HepG2 (cell line): ENCODE measurements around the gene ADGRL1. TPM values are rescaled to one million over a fixed set of nuclear protein-coding genes. Genes with fewer than 3 reads are reported as not detected.
A peak's percentile ranks its signal among the peaks of the same experiment; 100 is the strongest.

ENCODE experiments used
- ATAC-seq: fragments of 200-7000 bp; cut with Tn5 transposase; 3 replicates; pipeline ENCODE4 v1.9.1; 2020; ENCODE audit warnings: mild to moderate bottlenecking, moderate library complexity
- BruUV-seq: library from RNA; stranded (reverse); fragments of 400-500 nt; replicated peaks from 2 replicates; lab custom pipeline; 2021; lab: Mats Ljungman, UMichigan
- CTCF ChIA-PET: fragments of 300-600 bp; formaldehyde crosslinking; extraction: SDS; loops from one replicate; lab custom pipeline; 2021; ENCODE audit warnings: low total read pairs, inconsistent platforms, low intra/inter-chr PET ratio; lab: Yijun Ruan, JAX
- POLR2A ChIA-PET: fragments of 350-600 bp; sonication (Branson Sonifier 250); formaldehyde crosslinking; loops from one replicate; lab custom pipeline; 2020; ENCODE audit warnings: antibody characterized with exemption, inconsistent platforms; lab: Yijun Ruan, JAX
- DNase-seq: peaks from one replicate; pipeline ENCODE4 v3.0.0-alpha.2; 2015; ENCODE audit warnings: low spot score
- FAIRE-seq: peaks from 3 replicates; lab custom pipeline; 2011; peaks lifted over from hg19 to GRCh38; lab: Jason Lieb, UNC
- H2AFZ ChIP-seq: one replicate; pipeline ENCODE4 v1.6.1; 2011; ENCODE audit warnings: low read length, inconsistent platforms
- H3K27ac ChIP-seq: fragments of 300-600 bp; 3 replicates; pipeline ENCODE4 v1.8.0; 2011; ENCODE audit warnings: mixed run types, mild to moderate bottlenecking, mixed read lengths, low read length, inconsistent platforms; ENCODE audit not compliant: insufficient read depth; ENCODE audit errors: extremely low read length
- H3K27me3 ChIP-seq, 2 experiments: fragments of 200-600 bp in 1 of 2; 2 replicates in 1 of 2; 3 replicates in 1 of 2; pipeline versions ENCODE4 v1.6.0 to v1.8.0; 2011; ENCODE audit warnings: low read length in 2 of 2, mild to moderate bottlenecking in 2 of 2, moderate library complexity in 2 of 2, inconsistent platforms in 1 of 2; ENCODE audit not compliant: insufficient read depth in 2 of 2, control insufficient read depth in 1 of 2
- H3K36me3 ChIP-seq, 2 experiments: fragments of 200-600 bp in 1 of 2; replicated peaks in 1 of 2; 2 replicates in 1 of 2; 3 replicates in 1 of 2; pipeline versions ENCODE4 v1.5.1 to v1.8.0; 2011; ENCODE audit warnings: low read length in 2 of 2, inconsistent platforms in 1 of 2; ENCODE audit not compliant: insufficient read depth in 2 of 2, control insufficient read depth in 1 of 2
- H3K4me1 ChIP-seq: 2 replicates; pipeline ENCODE4 v1.5.1; 2012; ENCODE audit warnings: low read length, inconsistent platforms; ENCODE audit not compliant: insufficient read depth
- H3K4me2 ChIP-seq: 2 replicates; pipeline ENCODE4 v1.6.0; 2011; ENCODE audit warnings: low read depth, low read length, inconsistent platforms
- H3K4me3 ChIP-seq, 3 experiments: fragments of 200-600 bp in 1 of 3; sonication (generic), shearing (Covaris generic) in 1 of 3; replicated peaks in 1 of 3; 2 replicates each; pipeline ENCODE4 v1.5.1; 2011 to 2016; ENCODE audit warnings: low read length in 3 of 3, inconsistent platforms in 2 of 3, low read depth in 2 of 3, mild to moderate bottlenecking in 2 of 3, control low read depth in 1 of 3, mixed read lengths in 1 of 3; ENCODE audit not compliant: insufficient read depth in 1 of 3
- H3K79me2 ChIP-seq: one replicate; pipeline ENCODE4 v1.6.1; 2011; ENCODE audit warnings: low read length, inconsistent platforms; ENCODE audit not compliant: insufficient read depth
- H3K9ac ChIP-seq: 2 replicates; pipeline ENCODE4 v1.6.0; 2011; ENCODE audit warnings: mild to moderate bottlenecking, low read depth, low read length, inconsistent platforms; ENCODE audit not compliant: insufficient read depth
- H3K9me3 ChIP-seq: 2 replicates; pipeline ENCODE4 v1.5.1; 2012; ENCODE audit warnings: mild to moderate bottlenecking, low read length
- H4K20me1 ChIP-seq: 2 replicates; pipeline ENCODE4 v1.6.0; 2011; ENCODE audit warnings: inconsistent platforms, mild to moderate bottlenecking, low read length, moderate library complexity; ENCODE audit not compliant: insufficient read depth
- GPBP1L1 ChIP-seq: sonication (generic); formaldehyde crosslinking; IDR thresholded peaks from 2 replicates; pipeline ENCODE4 v1.5.0; 2020; ENCODE audit warnings: mild to moderate bottlenecking, missing genetic modification reagents
- MAX ChIP-seq: IDR thresholded peaks from 2 replicates; pipeline ENCODE4 v1.6.1; 2012; ENCODE audit warnings: inconsistent platforms
- REL ChIP-seq: sonication (generic); formaldehyde crosslinking; conservative IDR thresholded peaks from 2 replicates; pipeline ENCODE4 v1.8.0; 2022; ENCODE audit warnings: mild to moderate bottlenecking, missing genetic modification reagents, moderate library complexity
- ZNF749 ChIP-seq: sonication (generic); formaldehyde crosslinking; IDR thresholded peaks from 2 replicates; pipeline ENCODE4 v1.8.0; 2022; ENCODE audit warnings: mild to moderate bottlenecking, missing genetic modification reagents, moderate library complexity, borderline replicate concordance
- whole genome bisulfite sequencing: methylation state at CpG from one replicate; pipeline ENCODE4 v1.1.6; 2017; ENCODE audit warnings: low lambda C conversion rate; 5-methylcytosine and 5-hydroxymethylcytosine counted together
- in situ Hi-C: cut with HindIII; loops from 2 replicates; pipeline ENCODE4 v1.10.0; 2017; ENCODE audit warnings: low pct_unique_long_range_greater_than_20kb; ENCODE audit not compliant: extremely low pct_ligation_motif_present
- intact Hi-C: fragments of 100-400 bp; cut with micrococcal nuclease; formaldehyde crosslinking; loops from one replicate; pipeline ENCODE4 v1.10.0; 2022; ENCODE audit not compliant: unreplicated experiment
- polyA plus RNA-seq, 8 experiments: library from polyadenylated mRNA; depleted of rRNA in 3 of 8; stranded (reverse) in 7 of 8; unstranded in 1 of 8; fragments of >200 nt; fragmentation: Illumina TruSeq in 4 of 8; extraction: Trizol in 4 of 8; gene quantifications; 2 replicates each; pipeline versions ENCODE4 v1.2.1 to v1.2.3, GENCODE V29; 2011 to 2016; ENCODE audit warnings: low read depth in 4 of 8, missing spikeins in 1 of 8, mixed read lengths in 1 of 8; ENCODE audit not compliant: insufficient read depth in 1 of 8
- total RNA-seq, 5 experiments: library from RNA; depleted of rRNA; stranded (reverse); fragments of >200 nt; fragmentation: Illumina TruSeq; extraction: Trizol; gene quantifications; 2 replicates each; pipeline ENCODE4 v1.2.3, GENCODE V29; 2016; ENCODE audit warnings: low read depth in 1 of 5

The ADGRL1 gene
- total and polyA plus RNA-seq, 2 of the 13 experiments (the other 11 are each of a cell fraction or from before 2014, with no cell fraction given) = 0.49 to 1.7 TPM

- no peak for TF ChIP-seq ZNF749 (CRISPR knock-in tag)
These were observed 88.9 kb downstream of the ADGRL1 start (continued) for GRCh38 chr19:14116918-14117578.

- no peaks in the 10 kb centered on the region; a peak in 1 of 5 replicates for H3K27me3 ChIP-seq
- H4K20me1 ChIP-seq = no peaks in the 10 kb centered on the region
- WGBS = 10% methylated on average over 6 of the region's 6 CpGs
- intact Hi-C loops (loop anchor here (5.0 kb wide), 1 partner anchor 34 kb away; no protein-coding TSS in a partner anchor), in situ Hi-C loops (no loop called here)
- BruUV-seq = no TSS peak
- H3K9ac ChIP-seq = peak overlapping the region; percentile 79
- H3K4me3 ChIP-seq = peak overlapping the region; percentile 80 to 89 (median 86)
- peaks cover 67% of the 10 kb centered on the region for H3K4me1 ChIP-seq
- peak overlapping the region; percentile 89 for H3K4me2 ChIP-seq
- no peak for FAIRE-seq
- ChIA-PET CTCF (no interaction called here), POLR2A (no interaction called here)
- H2AFZ ChIP-seq = no peak overlapping the region
- no peak for ATAC-seq
- H3K36me3 ChIP-seq = no peaks in the 10 kb centered on the region; a peak in 1 of 5 replicates
- no peaks in the 10 kb centered on the region for H3K9me3 ChIP-seq
- 0 out of 2 replicates have a peak, but pooled peaks have one; percentile 3 for TF ChIP-seq MAX
- no peak for TF ChIP-seq GPBP1L1 (CRISPR knock-in tag)
- no peak for TF ChIP-seq REL (CRISPR knock-in tag)
- DNase-seq = no peak
- peaks cover 12% of the 10 kb centered on the region for H3K79me2 ChIP-seq
- H3K27ac ChIP-seq = no peak overlapping the region
These were observed 89.4 kb downstream of the ADGRL1 start for GRCh38 chr19:14116525-14116917.
